Aorta (tissue), 5 donors: Measurements from ENCODE around the gene PLEKHO2. TPM values are rescaled to one million over a fixed set of nuclear protein-coding genes. Genes with fewer than 3 reads are reported as not detected.

Experiments
- ATAC-seq: fragments of 200-7000 bp; cut with Tn5 transposase; one replicate; pipeline ENCODE4 v1.9.1; 2022; ENCODE audit warnings: moderate library complexity; ENCODE audit not compliant: low FRiP score
- DNase-seq, 2 donors: peaks; one replicate each; pipeline ENCODE4 v3.0.0-alpha.2; 2020
- H3K27ac ChIP-seq, 2 donors: one replicate each; pipeline ENCODE4 v1.5.1; 2013; ENCODE audit warnings: low read length in 2 of 2, mild to moderate bottlenecking in 2 of 2, moderate library complexity in 2 of 2, control low read depth in 1 of 2, inconsistent platforms in 1 of 2, low read depth in 1 of 2
- H3K27me3 ChIP-seq, 2 donors: one replicate each; pipeline ENCODE4 v1.6.1; 2013; ENCODE audit warnings: control low read depth in 1 of 2, low read length in 1 of 2, mild to moderate bottlenecking in 1 of 2, moderate library complexity in 1 of 2; ENCODE audit not compliant: insufficient read depth in 2 of 2, control insufficient read depth in 1 of 2
- H3K36me3 ChIP-seq, 2 donors: one replicate each; pipeline ENCODE4 v1.6.1; 2013; ENCODE audit warnings: control low read depth in 1 of 2, low read length in 1 of 2, mild to moderate bottlenecking in 1 of 2; ENCODE audit not compliant: insufficient read depth in 2 of 2, control insufficient read depth in 1 of 2
- H3K4me1 ChIP-seq, 2 donors: one replicate each; pipeline ENCODE4 v1.6.1; 2013; ENCODE audit warnings: low read length in 2 of 2, control low read depth in 1 of 2, mild to moderate bottlenecking in 1 of 2, moderate library complexity in 1 of 2; ENCODE audit not compliant: insufficient read depth in 2 of 2, control insufficient read depth in 1 of 2
- H3K4me3 ChIP-seq, 2 donors: one replicate each; pipeline ENCODE4 v1.5.1; 2013; ENCODE audit warnings: low read length in 2 of 2, control low read depth in 1 of 2, mild to moderate bottlenecking in 1 of 2
- H3K9me3 ChIP-seq: one replicate; pipeline ENCODE4 v1.6.1; 2013; ENCODE audit warnings: mild to moderate bottlenecking, low read length; ENCODE audit not compliant: control insufficient read depth
- WGBS, 2 donors: extraction: QIAGEN DNeasy Blood & Tissue Kit; methylation state at CpG; one replicate each; pipeline ENCODE4 v1.1.7; 2013; 5-methylcytosine and 5-hydroxymethylcytosine counted together
- intact Hi-C, 2 donors: fragments of 100-400 bp; cut with DNase I; formaldehyde crosslinking; loops; one replicate each; pipeline versions ENCODE4 v1.14.2 to v1.15.0; 2022
- polyA plus RNA-seq, 2 donors: library from polyadenylated mRNA; stranded (reverse); fragments of 200-250 nt; gene quantifications; one replicate each; pipeline ENCODE4 v1.2.3, GENCODE V29; 2013
- total RNA-seq, 2 donors: library from RNA; stranded (reverse); fragmentation: NEBNext Ultra II Directional; extraction: Animal tissue kit (Norgen Biotek cat#: 25700); gene quantifications; one replicate each; pipeline ENCODE4 v1.2.1, GENCODE V29; 2021
- donor health status: healthy with polysubstance abuse.
- donor health status: Bipolar disorder and iron deficiency.
- donor health status: DM: no; HTN: no; CAD: no.
- donor health status: DM: no; HTN: no; CAD: no.
- donor health status: DM: yes; HTN: yes; CAD: no.

The PLEKHO2 gene
- total and polyA plus RNA-seq, 4 donors = 12.2 to 50.4 (median 29.9) TPM

DNA sequence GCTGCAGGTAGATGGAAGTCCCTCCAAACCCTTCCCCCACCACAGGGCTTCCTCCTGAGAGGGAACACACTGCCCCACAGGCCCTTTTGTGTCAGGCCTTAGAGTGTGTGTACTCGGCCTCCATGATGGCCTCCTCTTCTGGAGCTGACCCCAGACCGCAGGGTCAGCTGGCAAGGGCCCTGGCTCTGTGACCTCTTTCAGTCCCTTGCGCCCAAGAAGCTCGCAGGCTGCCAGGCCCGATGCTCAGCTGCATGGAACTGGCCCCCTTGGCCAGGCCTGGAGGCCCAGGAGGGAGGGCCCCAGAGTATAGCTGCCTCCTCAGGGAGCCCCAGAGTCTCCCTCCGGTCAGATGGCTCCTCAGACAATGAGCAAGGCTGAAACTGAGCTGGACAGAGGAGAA is 46.6 kb downstream of the PLEKHO2 start:
- DNase-seq (peak in 1 of 2 donors; percentile 32), ATAC-seq (no peak)
- Histone ChIP-seq H3K9me3 (no peaks in the 10 kb centered on the region), H3K27ac (no peak overlapping the region), H3K27me3 (no peaks in the 10 kb centered on the region), H3K4me3 (no peak overlapping the region), H3K36me3 (no peaks in the 10 kb centered on the region), H3K4me1 (no peaks in the 10 kb centered on the region)
- WGBS, 2 donors = 85 to 91% methylated on average over 6 of the region's 6 CpGs
- intact Hi-C loops = no loop called here

DNA sequence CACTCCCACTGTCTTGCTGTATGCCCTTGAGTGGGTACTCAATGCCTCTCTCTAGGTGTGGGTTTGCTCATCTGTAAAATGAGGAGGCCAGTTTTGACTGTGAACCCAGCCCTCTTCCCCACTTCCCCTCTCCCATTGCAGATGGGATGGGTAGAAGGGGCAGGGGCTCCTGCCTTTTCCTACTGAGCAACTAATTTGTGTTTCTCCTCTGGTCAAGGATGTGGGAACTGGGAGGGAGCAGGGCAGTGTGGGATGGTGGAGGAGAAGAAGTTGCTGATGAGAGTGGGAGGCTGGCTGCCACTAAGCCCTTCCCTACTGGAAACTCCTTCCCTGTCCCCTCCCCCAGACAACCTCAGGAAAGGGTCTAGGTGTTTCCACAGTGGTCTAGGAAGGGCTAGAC is 49.8 kb downstream of the PLEKHO2 start:
- Histone ChIP-seq H3K4me1 (no peaks in the 10 kb centered on the region), H3K27me3 (no peaks in the 10 kb centered on the region), H3K9me3 (no peaks in the 10 kb centered on the region), H3K27ac (no peak overlapping the region), H3K36me3 (no peaks in the 10 kb centered on the region), H3K4me3 (no peak overlapping the region)
- DNase-seq (peak in 1 of 2 donors; percentile 37), ATAC-seq (no peak)
- intact Hi-C loops = loop anchor here in 1 of 2 donors (5.0 kb wide), 2 partner anchors 34 to 49 kb away; partner anchors contain the start of gene PLEKHO2

DNA sequence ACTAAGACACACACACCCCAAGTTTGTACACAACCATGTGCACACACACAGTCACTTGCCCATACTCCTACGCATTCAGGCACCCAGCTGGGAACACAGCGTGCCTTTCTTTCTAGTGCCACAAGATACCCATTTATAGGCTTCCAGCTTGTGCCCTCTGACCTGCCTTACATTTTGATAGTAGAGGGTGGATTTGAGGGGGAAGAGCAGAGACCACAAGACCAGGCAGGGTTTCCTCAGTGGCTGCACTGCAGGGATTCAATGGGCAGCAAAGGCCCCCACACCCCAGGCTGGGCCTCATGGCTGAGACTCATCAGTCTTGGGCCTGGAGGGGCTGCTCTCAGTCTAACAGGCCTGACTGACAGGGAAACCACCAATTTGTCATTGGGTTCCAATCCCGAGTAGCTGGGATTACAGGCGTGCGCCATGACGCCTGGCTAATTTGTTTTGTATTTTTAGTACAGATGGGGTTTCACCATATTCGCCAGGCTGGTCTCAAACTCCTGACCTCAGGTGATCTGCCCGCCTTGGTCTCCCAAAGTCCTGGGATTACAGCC is 51.2 kb downstream of the PLEKHO2 start:
- Histone ChIP-seq H3K36me3 (no peaks in the 10 kb centered on the region), H3K4me1 (peaks cover 0 to 2% of the 10 kb centered on the region in 2 donors), H3K9me3 (no peaks in the 10 kb centered on the region), H3K4me3 (no peak overlapping the region), H3K27me3 (no peaks in the 10 kb centered on the region), H3K27ac (no peak overlapping the region)
- ATAC-seq (no peak), DNase-seq (peak in 1 of 2 donors; percentile 49)
- WGBS, 2 donors = 95 to 96% methylated on average over 8 of the region's 8 CpGs
- intact Hi-C loops = loop anchor here in 1 of 2 donors (5.0 kb wide), 2 partner anchors 36 to 51 kb away; partner anchors contain the start of gene PLEKHO2

DNA sequence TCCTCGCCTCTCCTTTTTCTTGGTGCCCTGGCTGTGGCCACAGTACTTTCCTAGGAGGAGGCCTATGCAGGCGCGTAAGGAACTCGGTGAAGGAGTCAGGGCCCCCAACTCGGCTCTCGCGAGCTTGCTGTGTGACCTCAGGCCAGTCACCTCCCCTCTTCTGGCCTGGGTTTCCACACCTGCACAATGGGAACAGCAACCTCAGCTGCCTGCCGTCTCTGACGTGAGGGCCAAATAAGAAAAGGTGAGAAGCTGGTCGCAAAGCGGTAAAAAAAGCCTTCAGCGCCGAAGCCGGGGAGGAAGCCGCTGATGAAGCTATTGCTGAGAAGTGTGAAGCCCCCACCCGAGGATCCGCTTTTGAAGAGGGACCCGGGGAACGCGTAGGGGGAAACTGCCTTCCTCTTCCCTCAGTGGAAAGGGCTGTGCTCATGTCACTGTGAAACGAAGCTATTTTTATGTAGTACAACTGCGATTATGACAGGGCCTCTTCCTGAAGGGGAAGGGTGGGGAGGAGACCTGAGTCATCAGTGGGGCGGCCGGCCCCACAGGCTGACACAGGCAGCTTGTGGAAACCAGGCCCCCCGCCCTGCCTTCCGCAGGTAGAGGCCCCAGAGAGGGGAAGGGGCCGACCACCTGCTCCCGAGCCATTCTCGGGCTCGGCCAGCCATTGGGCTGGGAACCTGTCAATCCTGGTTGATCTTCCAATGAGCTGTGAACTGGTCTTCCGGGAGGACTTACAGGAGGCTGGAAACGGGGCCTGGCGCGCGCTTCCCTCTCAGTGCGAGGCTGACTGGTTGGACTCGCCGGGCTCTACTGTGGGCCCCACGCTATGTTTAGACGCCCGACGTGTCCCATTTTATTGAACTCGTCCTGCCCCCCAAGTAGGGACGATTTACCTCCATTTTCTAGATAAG is 52.0 kb downstream of the PLEKHO2 start:
- 32% methylated on average over 43 to 44 of the region's 44 CpGs for WGBS, 2 donors
- intact Hi-C loops = loop anchor here in 1 of 2 donors (5.0 kb wide), 2 partner anchors 36 to 51 kb away; partner anchors contain the start of gene PLEKHO2

DNA sequence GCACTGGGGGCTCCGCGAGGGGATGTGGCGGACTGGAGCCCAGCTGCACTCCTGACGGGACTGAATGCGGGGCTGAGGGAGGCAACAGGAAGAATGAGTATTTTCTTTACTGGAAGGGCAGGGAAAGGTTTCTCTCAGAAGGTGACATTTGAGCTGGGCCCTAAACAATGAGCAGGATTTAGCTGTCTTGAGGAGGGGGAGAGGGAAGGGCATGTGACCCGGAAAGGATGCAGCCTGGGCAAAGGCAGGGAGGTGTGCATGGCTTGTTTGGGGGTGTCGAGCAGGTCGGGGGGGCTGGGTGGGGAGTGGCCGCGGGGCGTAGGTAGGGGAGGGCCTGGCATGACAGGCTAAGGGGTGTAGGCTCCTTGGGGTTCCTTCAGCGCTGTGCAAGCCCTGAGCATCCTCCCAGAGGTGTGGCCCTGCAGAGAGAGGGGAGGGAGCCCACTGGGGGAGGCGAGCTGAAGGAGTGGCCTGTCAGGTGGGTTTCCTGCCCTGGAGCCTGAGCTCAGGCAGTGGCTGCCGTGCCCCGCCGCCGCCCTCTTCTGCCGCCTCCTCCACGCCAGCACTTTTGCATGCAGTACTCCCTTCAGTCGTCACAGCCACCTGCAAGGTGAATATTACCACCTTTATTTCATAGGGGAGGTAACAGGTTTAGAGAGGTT is 52.8 kb downstream of the PLEKHO2 start:
- DNase-seq = peak in 1 of 2 donors; percentile 68
- Histone ChIP-seq H3K9me3 (no peaks in the 10 kb centered on the region), H3K27me3 (no peaks in the 10 kb centered on the region), H3K36me3 (no peaks in the 10 kb centered on the region), H3K4me1 (peaks cover 0 to 2% of the 10 kb centered on the region in 2 donors), H3K4me3 (no peak overlapping the region), H3K27ac (peak overlapping the region in 1 of 2 donors; percentile 6)
- ATAC-seq = no peak
- WGBS, 2 donors = 56 to 62% methylated on average over 15 to 20 of the region's 20 CpGs
- intact Hi-C loops = loop anchor here in 1 of 2 donors (5.0 kb wide), 2 partner anchors 37 to 52 kb away; partner anchors contain the start of gene PLEKHO2

More for the DNA sequence above, 52.0 kb downstream of the PLEKHO2 start:
- peak; percentile 96 for DNase-seq
- ATAC-seq = peak; percentile 91
- peak overlapping the region in 1 of 2 donors; percentile 6 for H3K27ac ChIP-seq
- no peaks in the 10 kb centered on the region for H3K9me3 ChIP-seq
- no peak overlapping the region for H3K4me3 ChIP-seq
- no peaks in the 10 kb centered on the region for H3K36me3 ChIP-seq
- peaks cover 0 to 2% of the 10 kb centered on the region in 2 donors for H3K4me1 ChIP-seq
- H3K27me3 ChIP-seq = no peaks in the 10 kb centered on the region

DNA sequence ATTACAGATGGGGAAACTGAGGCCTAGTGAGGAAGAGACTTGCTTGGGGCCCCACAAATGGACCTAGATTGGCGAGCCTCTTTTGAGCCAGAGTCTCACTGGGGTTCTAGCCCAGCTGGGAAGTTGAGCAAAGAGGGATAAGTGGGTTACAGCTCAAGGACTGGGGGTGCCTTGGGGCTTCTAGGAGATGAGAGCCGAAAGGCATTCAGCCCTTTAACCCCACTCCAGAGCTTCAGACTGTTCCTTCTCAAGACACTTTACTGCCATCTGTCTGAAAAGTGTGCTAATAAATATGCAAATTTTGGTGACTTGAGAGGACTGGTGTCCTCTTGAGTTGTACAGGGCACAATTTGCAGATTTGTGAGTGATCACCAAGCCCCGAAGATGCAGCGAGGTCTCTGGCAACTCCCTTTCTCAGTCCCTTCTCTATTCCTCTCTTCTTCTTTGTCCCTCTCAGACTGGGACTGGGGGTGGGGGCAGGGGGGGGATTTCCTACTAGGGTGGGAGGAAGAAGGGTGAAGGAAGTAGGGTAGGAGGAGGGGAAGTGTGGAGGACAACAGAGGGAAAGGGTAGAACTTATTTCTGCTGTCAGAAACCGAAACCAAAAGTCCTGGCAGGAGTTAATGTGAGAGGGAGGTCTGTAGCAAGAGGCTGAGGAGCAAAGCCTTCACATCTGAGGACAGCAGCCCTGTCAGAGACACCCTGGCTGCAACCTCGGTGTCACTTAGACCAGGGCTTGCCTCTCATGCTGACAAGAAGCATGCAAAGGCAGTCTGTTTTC is 53.8 kb downstream of the PLEKHO2 start:
- no peak for ATAC-seq

DNA sequence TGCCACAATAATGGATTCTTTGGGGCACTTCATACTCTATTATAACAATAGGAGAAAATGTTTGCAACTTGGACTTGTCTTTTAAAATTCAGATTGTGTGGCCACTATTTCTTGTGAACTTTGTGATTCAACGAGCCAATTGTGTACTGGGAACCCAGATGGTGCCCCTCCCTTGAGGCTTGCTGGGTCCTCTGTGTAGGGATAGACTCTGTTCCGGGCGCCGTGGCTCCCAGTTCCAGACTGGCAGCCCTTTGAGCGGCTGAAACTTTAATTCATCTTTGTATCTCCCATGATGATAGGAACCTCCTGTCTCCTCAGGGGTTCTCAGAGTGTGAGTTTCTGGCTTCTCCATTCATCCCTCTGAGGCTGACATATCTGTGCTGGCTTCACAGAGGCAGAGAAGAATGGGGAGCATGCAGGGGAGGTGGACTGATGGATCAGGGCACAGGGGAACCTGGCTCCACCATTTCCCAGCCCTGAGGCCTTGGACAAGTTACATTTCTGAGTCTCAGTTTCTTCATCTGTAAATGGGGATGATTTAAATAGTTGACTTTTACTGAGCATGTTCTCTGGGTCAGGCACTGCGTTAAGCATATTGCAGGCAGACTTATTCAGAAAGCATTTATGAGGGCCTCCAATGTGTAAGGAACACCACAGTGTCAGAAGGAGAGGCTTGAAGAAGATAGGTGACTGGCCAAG is 54.8 kb downstream of the PLEKHO2 start:
- Histone ChIP-seq H3K27me3 (no peaks in the 10 kb centered on the region), H3K36me3 (no peaks in the 10 kb centered on the region), H3K9me3 (no peaks in the 10 kb centered on the region), H3K4me1 (peaks cover 0 to 2% of the 10 kb centered on the region in 2 donors), H3K27ac (no peak overlapping the region), H3K4me3 (no peak overlapping the region)
- 92 to 96% methylated on average over 6 of the region's 6 CpGs for WGBS, 2 donors
- DNase-seq = peak in 1 of 2 donors; percentile 16
- intact Hi-C loops = no loop called here
- no peak for ATAC-seq

More for the DNA sequence above, 53.8 kb downstream of the PLEKHO2 start:
- Histone ChIP-seq H3K4me3 (no peak overlapping the region), H3K27me3 (no peaks in the 10 kb centered on the region), H3K4me1 (peaks cover 0 to 2% of the 10 kb centered on the region in 2 donors), H3K9me3 (no peaks in the 10 kb centered on the region), H3K36me3 (no peaks in the 10 kb centered on the region), H3K27ac (no peak overlapping the region)
- intact Hi-C loops = no loop called here
- WGBS, 2 donors = 72 to 90% methylated on average over 6 of the region's 6 CpGs
- peak in 1 of 2 donors; percentile 55 for DNase-seq
